Fibroblast of mammary gland (primary cell): Measurements from ENCODE around the gene FBXO41.
A peak's percentile ranks its signal among the peaks of the same experiment; 100 is the strongest.

Experiments
- DNase-seq: peaks from one replicate; pipeline ENCODE4 v3.0.0-alpha.2; 2010; ENCODE audit warnings: low read depth
- H3K4me3 ChIP-seq: 2 replicates; pipeline ENCODE4 v1.5.1; 2011; ENCODE audit warnings: low read depth, mild to moderate bottlenecking, low read length, moderate library complexity; ENCODE audit not compliant: control insufficient read depth
- CTCF ChIP-seq: conservative IDR thresholded peaks from 2 replicates; pipeline ENCODE4 v1.5.1; 2011; ENCODE audit warnings: low read depth, low read length, inconsistent platforms; ENCODE audit not compliant: control insufficient read depth, insufficient read depth

FBXO41 gene

GRCh38 chr2:73235315-73236028 lies 48.8 kb downstream of the FBXO41 start:
- no peak for TF ChIP-seq CTCF
- H3K4me3 ChIP-seq: peak overlapping the region; percentile 85
- DNase-seq: no peak

- H3K4me3 ChIP-seq: peak within 1 kb of the TSS; percentile 85
- TF ChIP-seq CTCF: no peak
- DNase-seq: peak; percentile 91
Measured at GRCh38 chr2:73233932-73234832, 50.1 kb downstream of the FBXO41 start, which contains the start of gene CCT7. TSS of gene CCT7 (plus strand) at chr2:73234308. CDS start at chr2:73234379, 71 bp downstream.

GRCh38 chr2:73233154-73233931 lies 50.9 kb downstream of the FBXO41 start, which contains the start of gene PRADC1:
TSS of gene PRADC1 (minus strand) at chr2:73233239. CDS start at chr2:73233160, 79 bp downstream.
- DNase-seq: peak; percentile 99
- TF ChIP-seq CTCF: no peak
- peak within 1 kb of the TSS; percentile 85 for H3K4me3 ChIP-seq

- DNase-seq: no peak
- TF ChIP-seq CTCF: no peak
- H3K4me3 ChIP-seq: peak overlapping the region; percentile 80
Measured at GRCh38 chr2:73232403-73233153, 51.7 kb downstream of the FBXO41 start.

GRCh38 chr2:73228631-73229030 lies 55.6 kb downstream of the FBXO41 start:
- DNase-seq: no peak
- TF ChIP-seq CTCF: no peak
- H3K4me3 ChIP-seq: no peak overlapping the region
